22Rv1 (cell line): ENCODE measurements around the gene KLHL15.

Source experiments
- H3K27ac ChIP-seq: fragments of 450-650 bp; 2 replicates; pipeline ENCODE4 v1.5.1; 2017
- CTCF ChIP-seq: fragments of 450-650 bp; IDR thresholded peaks from 2 replicates; pipeline ENCODE4 v1.5.1; 2017; ENCODE audit warnings: mild to moderate bottlenecking
- ZFX ChIP-seq: fragments of 450-650 bp; IDR thresholded peaks from 2 replicates; pipeline ENCODE4 v1.6.1; 2017; ENCODE audit warnings: antibody characterized with exemption, borderline replicate concordance

The KLHL15 gene

GRCh38 chrX:23993012-23993633, 33.9 kb downstream of the KLHL15 start:
- no peak overlapping the region for H3K27ac ChIP-seq
- no peak for TF ChIP-seq ZFX
- no peak for TF ChIP-seq CTCF

- no peak overlapping the region for H3K27ac ChIP-seq
- TF ChIP-seq CTCF (no peak), ZFX (no peak)
Observed at GRCh38 chrX:23992431-23992830, 34.6 kb downstream of the KLHL15 start.

- no peak for TF ChIP-seq CTCF
- TF ChIP-seq ZFX, result no peak
- no peak overlapping the region for H3K27ac ChIP-seq
Observed at GRCh38 chrX:23990455-23990854, 36.5 kb downstream of the KLHL15 start.

- TF ChIP-seq CTCF (no peak), ZFX (no peak)
- no peak overlapping the region for H3K27ac ChIP-seq
Observed at GRCh38 chrX:23989689-23990088, 37.3 kb downstream of the KLHL15 start.

- TF ChIP-seq CTCF (no peak), ZFX (no peak)
- no peak overlapping the region for H3K27ac ChIP-seq
Observed at GRCh38 chrX:23982891-23983290, 44.1 kb downstream of the KLHL15 start.

- TF ChIP-seq CTCF (no peak), ZFX (no peak)
- H3K27ac ChIP-seq, result no peak overlapping the region
Observed at GRCh38 chrX:23981711-23982110, 45.3 kb downstream of the KLHL15 start.

GRCh38 chrX:23981222-23981621, 45.8 kb downstream of the KLHL15 start:
- TF ChIP-seq ZFX (no peak), CTCF (no peak)
- H3K27ac ChIP-seq, result no peak overlapping the region
